Measurements from ENCODE around the gene GAL.

GAL gene

DNA sequence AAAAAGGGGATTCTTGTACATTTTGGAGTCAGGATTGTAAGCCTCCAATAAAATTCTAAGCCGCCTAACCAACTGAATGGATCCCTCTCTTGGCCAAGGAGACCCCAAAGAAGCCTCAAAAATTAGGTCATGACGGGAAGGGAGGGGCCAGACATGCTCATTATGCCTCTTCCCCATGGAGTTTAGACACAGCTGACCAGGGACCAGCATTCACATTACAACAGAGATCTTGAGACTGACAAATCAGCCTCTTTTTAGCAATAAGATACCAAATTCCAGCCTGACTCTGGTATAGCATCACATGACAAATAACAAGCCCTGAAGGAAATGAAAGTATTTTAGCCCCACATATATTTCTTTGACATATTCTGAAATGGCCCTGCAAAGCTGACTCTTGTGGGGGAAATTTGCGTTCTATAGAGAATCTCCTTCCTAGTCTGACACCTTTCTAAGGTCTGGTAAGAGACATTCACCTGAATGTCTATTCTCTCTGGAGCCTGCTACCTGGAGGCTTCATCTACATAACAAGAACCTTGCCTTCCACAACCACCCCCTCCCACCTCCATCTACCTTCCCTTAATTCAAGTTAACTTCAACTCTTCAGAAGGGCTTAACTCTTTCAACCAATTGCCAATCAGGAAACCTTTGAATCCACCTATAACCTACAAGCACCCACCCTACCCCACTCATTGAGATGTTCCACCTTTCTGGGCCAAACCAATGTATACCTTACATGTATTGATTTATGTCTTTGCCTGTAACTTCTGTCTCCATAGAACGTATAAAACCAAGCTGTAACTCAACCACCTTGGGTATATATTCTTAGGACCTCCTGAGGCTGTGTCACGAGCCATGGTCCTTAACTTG lies 10.3 kb downstream of the GAL start:
- DNase-seq (ENCODE audit: low read depth), result no peak
- H3K4me3 ChIP-seq (ENCODE audit: low read depth, low read length), result no peak overlapping the region
- TF ChIP-seq, protein P1, sequence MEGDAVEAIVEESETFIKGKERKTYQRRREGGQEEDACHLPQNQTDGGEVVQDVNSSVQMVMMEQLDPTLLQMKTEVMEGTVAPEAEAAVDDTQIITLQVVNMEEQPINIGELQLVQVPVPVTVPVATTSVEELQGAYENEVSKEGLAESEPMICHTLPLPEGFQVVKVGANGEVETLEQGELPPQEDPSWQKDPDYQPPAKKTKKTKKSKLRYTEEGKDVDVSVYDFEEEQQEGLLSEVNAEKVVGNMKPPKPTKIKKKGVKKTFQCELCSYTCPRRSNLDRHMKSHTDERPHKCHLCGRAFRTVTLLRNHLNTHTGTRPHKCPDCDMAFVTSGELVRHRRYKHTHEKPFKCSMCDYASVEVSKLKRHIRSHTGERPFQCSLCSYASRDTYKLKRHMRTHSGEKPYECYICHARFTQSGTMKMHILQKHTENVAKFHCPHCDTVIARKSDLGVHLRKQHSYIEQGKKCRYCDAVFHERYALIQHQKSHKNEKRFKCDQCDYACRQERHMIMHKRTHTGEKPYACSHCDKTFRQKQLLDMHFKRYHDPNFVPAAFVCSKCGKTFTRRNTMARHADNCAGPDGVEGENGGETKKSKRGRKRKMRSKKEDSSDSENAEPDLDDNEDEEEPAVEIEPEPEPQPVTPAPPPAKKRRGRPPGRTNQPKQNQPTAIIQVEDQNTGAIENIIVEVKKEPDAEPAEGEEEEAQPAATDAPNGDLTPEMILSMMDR (IDR thresholded peaks at IDR 0.05; ENCODE audit: low read depth, low read length, missing control alignments), result no peak

DNA sequence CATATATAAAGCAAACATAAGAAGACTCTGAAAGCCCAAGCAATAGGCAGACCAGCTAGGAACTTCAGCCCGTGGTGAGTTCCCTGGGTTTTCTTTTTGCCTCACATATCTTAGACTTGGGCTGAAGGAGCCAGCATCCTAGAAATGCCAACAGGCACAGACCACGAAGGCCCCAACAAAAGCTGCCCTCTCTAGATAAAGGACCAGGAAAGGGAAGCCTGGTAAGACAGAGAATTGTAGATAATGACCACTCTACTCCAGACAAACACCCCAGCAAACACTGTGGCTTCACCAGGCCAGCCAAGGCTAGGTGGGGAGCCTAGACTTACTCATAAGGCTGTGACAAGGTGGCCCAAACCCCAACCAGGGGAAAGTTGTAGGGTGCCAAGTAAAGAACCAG lies 11.2 kb downstream of the GAL start:
- TF ChIP-seq, protein P1 (IDR thresholded peaks at IDR 0.05; ENCODE audit: low read depth, low read length, missing control alignments), result no peak
- no peak overlapping the region for H3K4me3 ChIP-seq (ENCODE audit: low read depth, low read length)
- no peak for DNase-seq (ENCODE audit: low read depth)

DNA sequence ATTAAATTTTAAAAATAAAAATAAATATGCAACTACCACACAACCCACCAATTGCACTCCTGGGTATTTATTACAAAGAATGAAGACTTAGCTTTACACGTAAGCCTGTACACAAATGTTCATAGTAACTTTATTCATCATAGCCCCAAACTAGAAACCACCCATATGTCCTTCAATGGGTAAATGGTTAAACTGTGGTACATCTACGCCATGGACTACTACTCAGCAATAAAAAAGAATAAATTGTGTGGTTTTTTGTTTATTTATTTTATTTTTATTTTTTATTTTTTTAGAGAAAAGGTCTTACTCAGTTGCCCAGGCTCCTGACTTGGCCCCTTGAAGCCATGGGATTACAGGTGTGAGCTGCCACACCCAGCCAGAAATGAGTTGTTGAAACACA lies 14.6 kb downstream of the GAL start:
- H3K4me3 ChIP-seq (ENCODE audit: low read depth, low read length), result no peak overlapping the region
- TF ChIP-seq, protein P1 (IDR thresholded peaks at IDR 0.05; ENCODE audit: low read depth, low read length, missing control alignments), result no peak
- no peak for DNase-seq (ENCODE audit: low read depth)

DNA sequence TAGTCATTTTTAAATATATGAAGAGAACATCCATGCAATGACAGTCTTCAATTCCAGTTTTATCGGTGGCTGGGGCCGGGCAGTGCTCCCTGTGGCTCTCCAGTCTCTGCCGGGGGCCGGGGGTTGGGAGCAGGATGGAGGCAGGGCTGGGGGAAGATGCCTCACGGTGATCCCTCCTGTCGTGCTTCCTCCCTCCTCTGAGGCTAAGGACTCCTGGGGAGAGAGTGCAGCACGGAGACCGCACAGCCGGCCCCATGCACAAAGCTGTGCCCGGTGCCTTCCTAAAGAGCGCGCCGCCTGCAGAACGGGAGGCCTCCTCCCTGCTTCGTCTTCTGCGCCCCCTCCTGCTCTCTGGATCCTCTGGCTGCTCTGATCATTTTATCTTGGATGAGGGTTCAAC lies 20.5 kb downstream of the GAL start:
- DNase-seq (ENCODE audit: low read depth), result no peak
- TF ChIP-seq, protein P1 (IDR thresholded peaks at IDR 0.05; ENCODE audit: low read depth, low read length, missing control alignments), result no peak
- H3K4me3 ChIP-seq (ENCODE audit: low read depth, low read length), result no peak overlapping the region

DNA sequence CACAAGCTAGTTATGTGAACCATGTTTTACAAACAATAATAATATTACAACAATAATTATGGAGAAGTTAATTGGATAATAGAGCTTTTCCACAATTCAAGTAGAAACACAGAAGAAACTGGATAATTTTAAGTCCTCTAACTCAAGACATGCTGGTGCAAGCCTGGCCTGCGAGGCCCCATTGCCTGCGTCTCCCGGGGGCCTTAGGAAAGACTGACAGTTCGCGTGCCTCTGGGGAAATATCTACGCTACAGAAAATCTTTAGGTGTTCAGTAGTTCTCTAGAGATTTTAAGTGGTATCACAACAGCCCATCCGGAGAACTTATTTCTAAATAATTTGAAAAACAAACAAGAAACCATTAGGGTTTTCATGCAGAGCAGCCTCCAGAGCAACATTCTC lies 23.2 kb downstream of the GAL start:
- DNase-seq (ENCODE audit: low read depth), result no peak
- TF ChIP-seq, protein P1 (IDR thresholded peaks at IDR 0.05; ENCODE audit: low read depth, low read length, missing control alignments), result no peak
- H3K4me3 ChIP-seq (ENCODE audit: low read depth, low read length), result no peak overlapping the region

DNA sequence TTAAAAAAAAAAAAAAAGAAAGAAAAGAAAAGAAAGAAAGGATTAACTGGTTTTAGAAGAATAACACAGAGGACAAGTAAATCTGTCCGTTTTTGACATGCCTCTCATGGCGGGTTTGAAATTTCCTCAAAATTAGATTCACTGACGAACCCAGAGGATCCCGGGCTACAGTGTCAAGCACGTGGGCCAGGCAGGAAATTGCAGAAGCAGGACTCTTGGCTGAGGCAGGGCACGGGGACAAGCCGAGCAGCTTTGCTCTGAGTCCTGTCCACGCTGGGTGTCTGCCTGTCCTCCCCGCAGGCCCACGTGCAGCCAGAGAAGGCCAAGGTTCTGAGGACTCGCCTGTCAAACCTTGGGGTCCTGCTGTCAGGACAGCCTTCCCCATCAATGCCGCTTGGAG lies 24.7 kb downstream of the GAL start:
- TF ChIP-seq, protein P1 (IDR thresholded peaks at IDR 0.05; ENCODE audit: low read depth, low read length, missing control alignments), result no peak
- H3K4me3 ChIP-seq (ENCODE audit: low read depth, low read length), result no peak overlapping the region
- no peak for DNase-seq (ENCODE audit: low read depth)

DNA sequence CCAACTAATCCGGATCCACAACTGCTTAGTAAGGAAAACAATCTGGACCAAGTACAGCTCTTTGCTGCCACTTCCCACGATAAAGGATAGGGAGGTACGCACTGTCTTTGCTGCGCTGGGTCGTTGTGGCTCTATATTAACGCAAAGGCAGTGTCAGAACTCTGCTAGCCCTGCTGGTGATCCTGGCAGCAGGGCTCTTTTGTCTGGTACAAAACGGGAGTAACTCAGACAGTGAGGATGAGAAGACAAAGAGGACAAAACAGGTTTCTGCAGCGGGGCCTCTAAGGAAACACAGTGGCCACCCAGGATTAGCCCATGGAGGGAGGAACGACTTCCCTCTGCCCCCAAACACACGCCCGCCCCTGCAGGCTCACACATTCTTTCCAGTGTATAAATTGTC lies 26.1 kb downstream of the GAL start:
- TF ChIP-seq, protein P1 (IDR thresholded peaks at IDR 0.05; ENCODE audit: low read depth, low read length, missing control alignments), result no peak
- no peak overlapping the region for H3K4me3 ChIP-seq (ENCODE audit: low read depth, low read length)
- DNase-seq (ENCODE audit: low read depth), result no peak
